Uterus (tissue), 4 donors: ENCODE measurements around the gene SLC16A1. TPM values are rescaled to one million over a fixed set of nuclear protein-coding genes. Genes with fewer than 3 reads are reported as not detected.
"Not testable (repeated sequence)": the region's sequence is repeated elsewhere in the genome, so short reads cannot be mapped to it uniquely, and the experiment has no call there.

Experiments used
- DNase-seq, 2 donors: peaks; one replicate each; pipeline ENCODE4 v3.0.0-alpha.2; 2019 to 2020
- H3K27ac ChIP-seq, 2 donors: fragments of 200-600 bp; sonication (generic); 1 replicate in 1 of 2; 2 replicates in 1 of 2; pipeline ENCODE4 v1.5.1; 2016 to 2018
- H3K27me3 ChIP-seq, 2 donors: fragments of 200-600 bp; sonication (generic); one replicate each; pipeline ENCODE4 v1.5.1; 2018 to 2019; ENCODE audit warnings: control low read depth in 1 of 2
- H3K36me3 ChIP-seq, 2 donors: fragments of 200-600 bp; sonication (generic); one replicate each; pipeline ENCODE4 v1.5.1; 2019; ENCODE audit warnings: control low read depth in 1 of 2
- H3K4me1 ChIP-seq, 2 donors: fragments of 200-600 bp; sonication (generic); one replicate each; pipeline ENCODE4 v1.5.1; 2018 to 2019; ENCODE audit warnings: control low read depth in 1 of 2
- H3K4me3 ChIP-seq, 2 donors: fragments of 200-600 bp; sonication (generic); 1 replicate in 1 of 2; 2 replicates in 1 of 2; pipeline ENCODE4 v1.5.1; 2018 to 2019; ENCODE audit warnings: mild to moderate bottlenecking in 1 of 2
- H3K9me3 ChIP-seq, 2 donors: fragments of 200-600 bp; sonication (generic); one replicate each; pipeline ENCODE4 v1.5.1; 2019; ENCODE audit warnings: control low read depth in 1 of 2
- POLR2A ChIP-seq, 2 donors: fragments of 450-650 bp; IDR thresholded peaks; one replicate each; pipeline ENCODE4 v1.6.1; 2016; ENCODE audit warnings: antibody characterized with exemption in 2 of 2, mild to moderate bottlenecking in 1 of 2, moderate library complexity in 1 of 2
- intact Hi-C: fragments of 100-400 bp; cut with DNase I; formaldehyde crosslinking; loops from one replicate; pipeline ENCODE4 v1.15.1; 2023; ENCODE audit warnings: low total_unique reads
- total RNA-seq, 4 donors: library from RNA; depleted of rRNA in 3 of 4; stranded (reverse); fragments of >200 nt in 3 of 4; gene quantifications; one replicate each; pipeline versions ENCODE4 v1.1.0 to v1.2.4, GENCODE V29; 2014 to 2023
- TF ChIP-seq, protein P1 (sequence below), 4 experiments: fragments of 200-600 bp in 2 of 4; fragments of 450-650 bp in 2 of 4; sonication (generic) in 2 of 4; IDR thresholded peaks; one replicate each; pipeline ENCODE4 v1.5.1; 2016 to 2019; ENCODE audit warnings: antibody characterized with exemption in 4 of 4, mild to moderate bottlenecking in 2 of 4, moderate library complexity in 1 of 4
- donor health status: DM: yes; HTN: yes; CAD: no.

Gene SLC16A1
- total RNA-seq, 4 donors from 2014 or later: 12.6 to 76.3 (median 39.5) TPM

GRCh38 chr1:112887599-112888283 lies 68.3 kb downstream of the SLC16A1 start:
- Histone ChIP-seq H3K9me3 (no peaks in the 10 kb centered on the region), H3K36me3 (no peaks in the 10 kb centered on the region), H3K27me3 (no peaks in the 10 kb centered on the region), H3K4me3 (no peak overlapping the region), H3K4me1 (no peaks in the 10 kb centered on the region), H3K27ac (no peak overlapping the region)
- no peak for DNase-seq
- TF ChIP-seq POLR2A (IDR thresholded peaks at IDR 0.05): no peak
- TF ChIP-seq, protein P1, sequence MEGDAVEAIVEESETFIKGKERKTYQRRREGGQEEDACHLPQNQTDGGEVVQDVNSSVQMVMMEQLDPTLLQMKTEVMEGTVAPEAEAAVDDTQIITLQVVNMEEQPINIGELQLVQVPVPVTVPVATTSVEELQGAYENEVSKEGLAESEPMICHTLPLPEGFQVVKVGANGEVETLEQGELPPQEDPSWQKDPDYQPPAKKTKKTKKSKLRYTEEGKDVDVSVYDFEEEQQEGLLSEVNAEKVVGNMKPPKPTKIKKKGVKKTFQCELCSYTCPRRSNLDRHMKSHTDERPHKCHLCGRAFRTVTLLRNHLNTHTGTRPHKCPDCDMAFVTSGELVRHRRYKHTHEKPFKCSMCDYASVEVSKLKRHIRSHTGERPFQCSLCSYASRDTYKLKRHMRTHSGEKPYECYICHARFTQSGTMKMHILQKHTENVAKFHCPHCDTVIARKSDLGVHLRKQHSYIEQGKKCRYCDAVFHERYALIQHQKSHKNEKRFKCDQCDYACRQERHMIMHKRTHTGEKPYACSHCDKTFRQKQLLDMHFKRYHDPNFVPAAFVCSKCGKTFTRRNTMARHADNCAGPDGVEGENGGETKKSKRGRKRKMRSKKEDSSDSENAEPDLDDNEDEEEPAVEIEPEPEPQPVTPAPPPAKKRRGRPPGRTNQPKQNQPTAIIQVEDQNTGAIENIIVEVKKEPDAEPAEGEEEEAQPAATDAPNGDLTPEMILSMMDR (IDR thresholded peaks at IDR 0.05): no peak
- intact Hi-C loops: loop anchor here (10.0 kb wide), 1 partner anchor 157 kb away; no protein-coding TSS in a partner anchor

DNA sequence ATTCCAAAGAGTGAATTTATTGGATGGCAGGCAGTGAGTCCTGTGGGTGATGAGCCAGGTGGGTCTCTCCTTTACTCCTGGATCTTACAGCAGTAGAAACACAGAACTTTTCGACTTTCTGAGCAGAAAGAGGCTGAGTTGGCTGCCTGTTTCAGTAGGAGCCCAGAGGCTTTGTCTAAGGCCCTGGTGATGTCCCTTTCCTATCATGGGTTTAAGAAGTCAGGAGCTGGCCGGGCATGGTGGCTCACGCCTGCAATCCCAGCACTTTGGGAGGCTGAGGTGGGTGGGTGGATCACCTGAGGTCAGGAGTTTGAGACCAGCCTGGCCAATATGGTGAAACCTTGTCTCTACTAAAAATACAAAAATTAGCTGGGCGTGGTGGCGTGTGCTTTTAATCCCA lies 71.0 kb downstream of the SLC16A1 start:
- DNase-seq, H3K9me3 ChIP-seq: not testable (repeated sequence)
- intact Hi-C loops: loop anchor here (10.0 kb wide), 1 partner anchor 160 kb away; no protein-coding TSS in a partner anchor

GRCh38 chr1:112882271-112882744 lies 73.7 kb downstream of the SLC16A1 start:
- TF ChIP-seq, protein P1 (IDR thresholded peaks at IDR 0.05): no peak
- peak in 1 of 2 donors; percentile 19 for DNase-seq
- H3K4me1 ChIP-seq: no peaks in the 10 kb centered on the region

More for the DNA sequence above, 71.0 kb downstream of the SLC16A1 start:
- H3K27me3 ChIP-seq, H3K4me3 ChIP-seq, H3K36me3 ChIP-seq, H3K4me1 ChIP-seq, H3K27ac ChIP-seq: not testable (repeated sequence)

GRCh38 chr1:112881742-112882127 lies 74.3 kb downstream of the SLC16A1 start:
- peak overlapping the region; percentile 40 to 71 for H3K27ac ChIP-seq
- no peaks in the 10 kb centered on the region for H3K4me1 ChIP-seq
- intact Hi-C loops: loop anchor here (10.0 kb wide), 1 partner anchor 163 kb away; no protein-coding TSS in a partner anchor
- DNase-seq: peak in 1 of 2 donors; percentile 17
- no peaks in the 10 kb centered on the region for H3K9me3 ChIP-seq
- H3K36me3 ChIP-seq: no peaks in the 10 kb centered on the region
- no peaks in the 10 kb centered on the region for H3K27me3 ChIP-seq
- no peak overlapping the region for H3K4me3 ChIP-seq
- TF ChIP-seq, protein P1 (IDR thresholded peaks at IDR 0.05): no peak
- no peak for TF ChIP-seq POLR2A (IDR thresholded peaks at IDR 0.05)

More at GRCh38 chr1:112882271-112882744, 73.7 kb downstream of the SLC16A1 start:
- Histone ChIP-seq H3K4me3 (no peak overlapping the region), H3K9me3 (no peaks in the 10 kb centered on the region), H3K27ac (peak overlapping the region; percentile 40 to 71), H3K36me3 (no peaks in the 10 kb centered on the region), H3K27me3 (no peaks in the 10 kb centered on the region)
- intact Hi-C loops: loop anchor here (10.0 kb wide), 1 partner anchor 162 kb away; no protein-coding TSS in a partner anchor

GRCh38 chr1:112879834-112880233 lies 76.2 kb downstream of the SLC16A1 start:
- no peak for DNase-seq
- no peak overlapping the region for H3K4me3 ChIP-seq
- no peaks in the 10 kb centered on the region for H3K27me3 ChIP-seq
- H3K9me3 ChIP-seq: no peaks in the 10 kb centered on the region
- H3K36me3 ChIP-seq: no peaks in the 10 kb centered on the region
- TF ChIP-seq, protein P1 (IDR thresholded peaks at IDR 0.05): no peak
- no peak for TF ChIP-seq POLR2A (IDR thresholded peaks at IDR 0.05)
- intact Hi-C loops: loop anchor here (10.0 kb wide), 1 partner anchor 165 kb away; no protein-coding TSS in a partner anchor
- no peaks in the 10 kb centered on the region for H3K4me1 ChIP-seq
- H3K27ac ChIP-seq: no peak overlapping the region
